Trophoblast cell (in vitro differentiated cells and primary cell): Measurements from ENCODE around the gene MEF2C.

Experiments
- DNase-seq, 2 donors: peaks; one replicate each; pipeline ENCODE4 v3.0.0-alpha.2; 2016
- H2AFZ ChIP-seq: 2 replicates; pipeline ENCODE4 v1.6.1; 2013; ENCODE audit warnings: low read length, moderate library complexity, mild to moderate bottlenecking; ENCODE audit not compliant: insufficient read depth, poor library complexity
- H2AK5ac ChIP-seq: 2 replicates; pipeline ENCODE4 v1.6.1; 2013; ENCODE audit warnings: mild to moderate bottlenecking, low read length
- H2BK120ac ChIP-seq: 2 replicates; pipeline ENCODE4 v1.6.1; 2013; ENCODE audit warnings: low read length, mild to moderate bottlenecking, moderate library complexity; ENCODE audit not compliant: insufficient read depth, poor library complexity
- H2BK12ac ChIP-seq: 2 replicates; pipeline ENCODE4 v1.6.1; 2013; ENCODE audit warnings: mild to moderate bottlenecking, low read length, moderate library complexity
- H2BK5ac ChIP-seq: 2 replicates; pipeline ENCODE4 v1.6.1; 2013; ENCODE audit warnings: low read length, low read depth, moderate library complexity, mild to moderate bottlenecking; ENCODE audit not compliant: poor library complexity
- H3K14ac ChIP-seq: 2 replicates; pipeline ENCODE4 v1.6.1; 2013; ENCODE audit warnings: mild to moderate bottlenecking, low read length
- H3K18ac ChIP-seq: 2 replicates; pipeline ENCODE4 v1.6.1; 2013; ENCODE audit warnings: mild to moderate bottlenecking, low read length
- H3K23ac ChIP-seq: 2 replicates; pipeline ENCODE4 v1.6.1; 2013; ENCODE audit warnings: low read length
- H3K27ac ChIP-seq: 2 replicates; pipeline ENCODE4 v1.5.1; 2013; ENCODE audit warnings: low read depth, mild to moderate bottlenecking, inconsistent platforms, low read length, moderate library complexity
- H3K27me3 ChIP-seq: 2 replicates; pipeline ENCODE4 v1.6.1; 2013; ENCODE audit warnings: inconsistent platforms, mild to moderate bottlenecking, low read length, moderate library complexity; ENCODE audit not compliant: insufficient read depth
- H3K36me3 ChIP-seq, 2 experiments: 1 replicate in 1 of 2; 2 replicates in 1 of 2; pipeline ENCODE4 v1.6.1; 2013; ENCODE audit warnings: low read length in 2 of 2, mild to moderate bottlenecking in 2 of 2, moderate library complexity in 1 of 2; ENCODE audit not compliant: insufficient read depth in 2 of 2, control insufficient read depth in 1 of 2
- H3K4ac ChIP-seq: 2 replicates; pipeline ENCODE4 v1.6.1; 2013; ENCODE audit warnings: low read depth, mild to moderate bottlenecking, low read length, moderate library complexity
- H3K4me1 ChIP-seq, 2 experiments: 1 replicate in 1 of 2; 2 replicates in 1 of 2; pipeline ENCODE4 v1.6.1; 2013; ENCODE audit warnings: low read length in 2 of 2, mild to moderate bottlenecking in 2 of 2, moderate library complexity in 1 of 2; ENCODE audit not compliant: insufficient read depth in 2 of 2, control insufficient read depth in 1 of 2
- H3K4me2 ChIP-seq: 2 replicates; pipeline ENCODE4 v1.6.1; 2013; ENCODE audit warnings: inconsistent platforms, mild to moderate bottlenecking, low read length, moderate library complexity
- H3K4me3 ChIP-seq: 2 replicates; pipeline ENCODE4 v1.5.1; 2013; ENCODE audit warnings: mild to moderate bottlenecking, low read depth, low read length, inconsistent platforms
- H3K79me1 ChIP-seq: one replicate; pipeline ENCODE4 v1.6.1; 2013; ENCODE audit warnings: low read length
- H3K79me2 ChIP-seq: 2 replicates; pipeline ENCODE4 v1.6.1; 2013; ENCODE audit warnings: low read length, mild to moderate bottlenecking; ENCODE audit not compliant: control insufficient read depth, insufficient read depth, poor library complexity
- H3K9ac ChIP-seq: 2 replicates; pipeline ENCODE4 v1.6.1; 2013; ENCODE audit warnings: mild to moderate bottlenecking, low read length
- H3K9me3 ChIP-seq: 2 replicates; pipeline ENCODE4 v1.6.1; 2013; ENCODE audit warnings: low read depth, mild to moderate bottlenecking, control low read depth, inconsistent platforms, low read length; ENCODE audit not compliant: insufficient read depth
- H4K12ac ChIP-seq: 2 replicates; pipeline ENCODE4 v1.6.1; 2013; ENCODE audit warnings: low read depth, mild to moderate bottlenecking, low read length, moderate library complexity
- H4K8ac ChIP-seq: 2 replicates; pipeline ENCODE4 v1.6.1; 2013; ENCODE audit warnings: low read depth, mild to moderate bottlenecking, low read length, moderate library complexity
- H4K91ac ChIP-seq: one replicate; pipeline ENCODE4 v1.6.1; 2013; ENCODE audit warnings: low read depth, mild to moderate bottlenecking, low read length, moderate library complexity
- WGBS: extraction: QIAGEN DNeasy Blood & Tissue Kit; methylation state at CpG from one replicate; pipeline ENCODE4 v1.1.7; 2013; ENCODE audit warnings: missing lambda C conversion rate; ENCODE audit not compliant: insufficient read length, insufficient coverage; ENCODE audit errors: extremely low coverage; 5-methylcytosine and 5-hydroxymethylcytosine counted together

MEF2C gene

GRCh38 chr5:88689668-88690408 is 193.1 kb downstream of the MEF2C start:
- Histone ChIP-seq H4K91ac (no peak overlapping the region), H2BK120ac (no peak overlapping the region), H3K23ac (no peak overlapping the region), H3K27me3 (peaks cover 92% of the 10 kb centered on the region), H3K27ac (no peak overlapping the region), H2BK12ac (no peak overlapping the region), H3K4me2 (no peak overlapping the region), H3K9ac (no peak overlapping the region), H3K4me1 (no peaks in the 10 kb centered on the region), H4K8ac (no peak overlapping the region), H3K79me2 (no peaks in the 10 kb centered on the region), H4K12ac (no peak overlapping the region), H3K14ac (no peak overlapping the region), H2AFZ (no peak overlapping the region), H3K18ac (no peak overlapping the region), H3K4me3 (no peak overlapping the region), H2BK5ac (no peak overlapping the region), H3K36me3 (no peaks in the 10 kb centered on the region), H3K4ac (no peak overlapping the region), H2AK5ac (no peak overlapping the region), H3K9me3 (peaks cover 2% of the 10 kb centered on the region), H3K79me1 (no peaks in the 10 kb centered on the region)
- WGBS: no CpG with 5 or more reads among the region's 38 CpGs
- no peak for DNase-seq

GRCh38 chr5:88688984-88689667 is 193.9 kb downstream of the MEF2C start:
- no peak overlapping the region for H3K27ac ChIP-seq
- H4K91ac ChIP-seq: no peak overlapping the region
- no peak overlapping the region for H3K9ac ChIP-seq
- H3K14ac ChIP-seq: no peak overlapping the region
- H3K4ac ChIP-seq: no peak overlapping the region
- no peaks in the 10 kb centered on the region for H3K4me1 ChIP-seq
- no peak overlapping the region for H3K4me2 ChIP-seq
- H3K27me3 ChIP-seq: peaks cover 92% of the 10 kb centered on the region
- no peak overlapping the region for H4K8ac ChIP-seq
- no peak overlapping the region for H4K12ac ChIP-seq
- H3K79me1 ChIP-seq: no peaks in the 10 kb centered on the region
- H3K4me3 ChIP-seq: no peak overlapping the region
- H2AFZ ChIP-seq: no peak overlapping the region
- no peak overlapping the region for H2BK12ac ChIP-seq
- H2AK5ac ChIP-seq: no peak overlapping the region
- no peak for DNase-seq
- H3K23ac ChIP-seq: no peak overlapping the region
- no CpG with 5 or more reads among the region's 27 CpGs for WGBS
- H3K36me3 ChIP-seq: no peaks in the 10 kb centered on the region
- peaks cover 2% of the 10 kb centered on the region for H3K9me3 ChIP-seq
- no peak overlapping the region for H2BK120ac ChIP-seq
- no peak overlapping the region for H2BK5ac ChIP-seq
- H3K18ac ChIP-seq: no peak overlapping the region
- H3K79me2 ChIP-seq: no peaks in the 10 kb centered on the region

- Histone ChIP-seq H3K36me3 (no peaks in the 10 kb centered on the region), H3K23ac (no peak overlapping the region), H3K9me3 (peaks cover 2% of the 10 kb centered on the region), H3K14ac (no peak overlapping the region), H3K9ac (no peak overlapping the region), H3K27ac (no peak overlapping the region), H3K4me2 (no peak overlapping the region), H3K79me2 (no peaks in the 10 kb centered on the region), H4K91ac (no peak overlapping the region), H3K27me3 (peaks cover 91% of the 10 kb centered on the region), H2BK120ac (no peak overlapping the region), H3K18ac (no peak overlapping the region), H3K4ac (no peak overlapping the region), H3K4me1 (no peaks in the 10 kb centered on the region), H3K79me1 (no peaks in the 10 kb centered on the region), H4K12ac (no peak overlapping the region), H2BK12ac (no peak overlapping the region), H3K4me3 (no peak overlapping the region), H2BK5ac (no peak overlapping the region), H2AFZ (no peak overlapping the region), H2AK5ac (no peak overlapping the region), H4K8ac (no peak overlapping the region)
- no CpG with 5 or more reads among the region's 13 CpGs for WGBS
- no peak for DNase-seq
Observed at GRCh38 chr5:88688156-88688983, 194.6 kb downstream of the MEF2C start.

- Histone ChIP-seq H3K27ac (no peak overlapping the region), H4K12ac (no peak overlapping the region), H2AFZ (no peak overlapping the region), H4K8ac (no peak overlapping the region), H3K27me3 (peaks cover 90% of the 10 kb centered on the region), H3K4me3 (no peak overlapping the region), H3K79me2 (no peaks in the 10 kb centered on the region), H3K9ac (no peak overlapping the region), H3K4me2 (no peak overlapping the region), H3K9me3 (peaks cover 2% of the 10 kb centered on the region), H4K91ac (no peak overlapping the region), H3K79me1 (no peaks in the 10 kb centered on the region), H3K4me1 (no peaks in the 10 kb centered on the region), H3K4ac (no peak overlapping the region), H2BK5ac (no peak overlapping the region), H2AK5ac (no peak overlapping the region), H3K36me3 (no peaks in the 10 kb centered on the region), H2BK12ac (no peak overlapping the region), H3K14ac (no peak overlapping the region), H3K18ac (no peak overlapping the region), H3K23ac (no peak overlapping the region), H2BK120ac (no peak overlapping the region)
- WGBS: no CpG with 5 or more reads among the region's 11 CpGs
- no peak for DNase-seq
Observed at GRCh38 chr5:88687373-88687911, 195.5 kb downstream of the MEF2C start.
